PFSK-1 (cell line): ENCODE data around the gene CLDND2.

ENCODE experiments used
- FOXP2 ChIP-seq: optimal IDR thresholded peaks from 2 replicates; pipeline ENCODE3; 2011; ENCODE audit warnings: borderline replicate concordance, control low read depth, inconsistent platforms; ENCODE audit not compliant: insufficient read depth; ENCODE audit errors: extremely low read length, extremely low read depth
- POLR2AphosphoS5 ChIP-seq: IDR thresholded peaks from 2 replicates; pipeline ENCODE4 v1.6.1; 2012; ENCODE audit warnings: low read depth, mild to moderate bottlenecking, control low read depth, low read length, moderate library complexity
- REST ChIP-seq, 2 experiments: IDR thresholded peaks; 2 replicates each; pipeline versions ENCODE4 v1.6.1 to v1.8.0; 2011 to 2012; ENCODE audit warnings: low read depth in 2 of 2, low read length in 2 of 2, control low read depth in 1 of 2, inconsistent platforms in 1 of 2, mild to moderate bottlenecking in 1 of 2, moderate library complexity in 1 of 2; ENCODE audit not compliant: insufficient read depth in 1 of 2
- SIN3A ChIP-seq: IDR thresholded peaks from 2 replicates; pipeline ENCODE4 v1.6.1; 2012; ENCODE audit warnings: mild to moderate bottlenecking, low read length, moderate library complexity, borderline replicate concordance; ENCODE audit not compliant: insufficient read depth
- TAF1 ChIP-seq: IDR thresholded peaks from 2 replicates; pipeline ENCODE4 v1.6.1; 2012; ENCODE audit warnings: low read length, control low read depth, borderline replicate concordance; ENCODE audit not compliant: insufficient read depth

Gene CLDND2

GRCh38 chr19:51323481-51324166 is 45.2 kb downstream of the CLDND2 start:
- TF ChIP-seq SIN3A (no peak), POLR2AphosphoS5 (no peak)

DNA sequence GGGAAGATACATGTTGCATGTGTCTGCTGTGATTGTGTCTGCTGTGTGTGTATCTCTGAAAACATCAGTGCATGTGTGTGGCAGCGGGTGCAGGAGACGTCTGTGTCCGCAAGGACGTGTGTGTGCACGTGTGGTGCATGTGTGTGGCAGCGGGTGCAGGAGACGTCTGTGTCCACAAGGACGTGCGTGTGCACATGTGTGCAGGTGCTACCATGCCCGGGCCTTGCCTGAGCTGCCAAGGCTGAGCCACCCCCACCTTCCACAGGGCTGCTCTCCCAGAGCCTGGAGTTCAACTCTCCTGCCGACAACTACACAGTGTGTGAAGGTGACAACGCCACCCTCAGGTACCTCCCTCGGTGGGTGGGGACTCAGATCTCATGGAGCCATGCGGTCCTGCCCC is 47.0 kb downstream of the CLDND2 start:
- TF ChIP-seq FOXP2 (no peak), REST (IDR thresholded peaks at IDR 0.05; ENCODE audit: insufficient read depth in 1 of 2, low read depth in 2 of 2, low read length in 2 of 2) (no peak), TAF1 (no peak), SIN3A (no peak), POLR2AphosphoS5 (no peak)

DNA sequence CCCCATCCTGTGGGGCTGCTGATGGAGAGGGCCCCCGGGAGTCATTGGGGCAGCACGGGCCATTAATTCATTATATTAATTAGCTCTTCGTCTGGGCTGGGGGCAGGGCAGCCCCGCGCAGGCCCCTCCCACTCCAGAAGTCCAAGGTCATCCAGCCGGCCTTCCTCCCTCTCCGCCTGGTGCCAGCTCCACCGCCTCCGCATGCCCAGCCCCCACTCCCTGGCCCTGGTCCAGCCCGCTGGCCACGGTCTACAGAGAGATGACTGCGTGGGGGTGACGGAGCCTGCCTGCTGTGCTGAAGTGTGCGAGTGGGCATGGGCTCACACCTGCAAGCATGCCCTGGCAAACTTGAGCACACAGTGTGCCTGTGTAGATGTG is 48.5 kb downstream of the CLDND2 start:
- TF ChIP-seq FOXP2 (no peak), TAF1 (no peak), SIN3A (no peak), REST (IDR thresholded peaks at IDR 0.05; ENCODE audit: insufficient read depth in 1 of 2, low read depth in 2 of 2, low read length in 2 of 2) (no peak), POLR2AphosphoS5 (no peak)

GRCh38 chr19:51319649-51320279 is 49.0 kb downstream of the CLDND2 start:
- no peak for TF ChIP-seq SIN3A
- no peak for TF ChIP-seq FOXP2
- no peak for TF ChIP-seq POLR2AphosphoS5
- no peak for TF ChIP-seq TAF1
- TF ChIP-seq REST (IDR thresholded peaks at IDR 0.05; ENCODE audit: insufficient read depth in 1 of 2, low read depth in 2 of 2, low read length in 2 of 2): no peak

DNA sequence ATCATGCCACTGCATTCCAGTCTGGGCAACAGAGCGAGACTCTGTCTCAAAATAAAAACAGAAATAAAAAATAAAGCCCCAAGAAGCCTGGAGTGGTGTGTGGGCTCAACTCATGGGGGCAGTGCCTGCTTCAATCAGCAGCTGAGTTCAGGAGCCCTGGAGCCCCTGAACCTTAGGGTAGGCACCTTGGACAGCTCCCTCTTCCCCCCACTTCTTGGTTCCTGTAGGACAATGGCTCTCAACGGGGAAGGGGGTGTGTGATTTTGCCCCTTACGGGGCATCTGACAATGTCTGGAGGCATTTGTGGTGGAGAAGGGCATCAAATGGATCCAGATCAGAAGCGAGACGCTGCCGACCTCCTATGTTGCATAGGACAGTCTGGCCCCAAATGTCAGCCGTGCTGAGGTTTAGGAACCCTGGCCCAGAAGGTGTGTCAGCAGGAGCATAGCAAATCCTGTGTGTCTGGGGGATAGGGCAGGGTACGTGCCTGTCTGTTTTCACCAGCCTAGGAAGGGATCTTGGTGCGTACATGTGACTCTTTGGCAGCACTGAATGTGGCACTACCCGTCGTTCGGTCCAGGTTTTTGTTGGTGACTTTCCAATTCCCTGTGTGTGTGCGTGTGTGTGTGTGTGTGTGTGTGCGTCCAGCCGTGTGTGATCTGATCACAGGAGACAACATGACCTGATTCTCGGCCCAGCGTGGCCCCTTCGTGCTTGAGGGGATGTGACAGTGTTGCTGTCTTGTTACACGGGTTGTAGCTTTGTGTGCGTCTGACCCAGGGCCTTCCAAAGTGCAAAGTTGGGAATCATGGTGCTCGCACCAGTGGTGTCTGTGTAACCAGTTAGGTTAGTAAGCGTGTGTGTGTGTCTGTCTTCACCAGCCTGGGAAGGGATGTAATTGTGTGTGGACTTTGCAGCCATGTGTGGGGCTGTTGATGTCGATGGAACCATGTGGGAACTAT is 49.8 kb downstream of the CLDND2 start:
- TF ChIP-seq SIN3A: no peak
- no peak for TF ChIP-seq TAF1
- TF ChIP-seq REST (IDR thresholded peaks at IDR 0.05; ENCODE audit: insufficient read depth in 1 of 2, low read depth in 2 of 2, low read length in 2 of 2): peak; percentile 69 to 91
- TF ChIP-seq FOXP2: no peak
- TF ChIP-seq POLR2AphosphoS5: no peak
